Measurements from ENCODE around the gene INPP5D.
"Not testable (repeated sequence)": the region's sequence is repeated elsewhere in the genome, so short reads cannot be mapped to it uniquely, and the experiment has no call there.

Gene INPP5D

DNA sequence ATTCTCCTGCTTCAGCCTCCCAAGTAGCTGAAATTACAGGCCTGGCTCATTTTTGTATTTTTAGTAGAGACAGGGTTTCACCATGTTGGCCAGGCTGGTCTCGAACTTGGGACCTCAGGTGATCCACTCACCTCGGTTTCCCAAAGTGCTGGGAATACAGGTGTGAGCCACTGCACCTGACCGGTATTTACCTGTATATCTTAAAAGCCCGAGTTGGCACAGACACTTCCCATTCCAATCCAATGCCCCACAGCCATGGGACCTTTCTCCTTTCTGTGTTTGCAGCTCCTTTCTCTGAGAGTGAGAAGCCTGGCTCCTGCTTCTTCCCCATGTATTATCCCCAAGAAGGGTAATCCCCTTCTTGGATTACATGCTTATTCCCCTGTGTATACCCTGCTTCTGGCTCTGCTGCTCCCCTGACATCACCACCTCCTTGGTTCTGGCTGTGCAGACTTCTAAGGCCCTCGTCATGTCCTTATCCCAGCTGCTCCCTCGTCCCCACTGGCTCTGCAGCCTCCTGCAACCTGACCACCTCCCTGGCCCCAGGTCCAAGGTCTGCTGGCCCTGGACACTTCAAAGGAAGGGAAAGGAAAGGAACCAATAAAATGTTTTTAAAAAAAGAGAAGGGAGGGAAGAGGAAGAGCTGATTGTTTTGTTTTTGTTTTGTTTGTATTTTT is 52.8 kb downstream of the INPP5D start:
- in situ Hi-C loops (cut with MboI; ENCODE audit: low sequenced_read_pairs): no loop called here

DNA sequence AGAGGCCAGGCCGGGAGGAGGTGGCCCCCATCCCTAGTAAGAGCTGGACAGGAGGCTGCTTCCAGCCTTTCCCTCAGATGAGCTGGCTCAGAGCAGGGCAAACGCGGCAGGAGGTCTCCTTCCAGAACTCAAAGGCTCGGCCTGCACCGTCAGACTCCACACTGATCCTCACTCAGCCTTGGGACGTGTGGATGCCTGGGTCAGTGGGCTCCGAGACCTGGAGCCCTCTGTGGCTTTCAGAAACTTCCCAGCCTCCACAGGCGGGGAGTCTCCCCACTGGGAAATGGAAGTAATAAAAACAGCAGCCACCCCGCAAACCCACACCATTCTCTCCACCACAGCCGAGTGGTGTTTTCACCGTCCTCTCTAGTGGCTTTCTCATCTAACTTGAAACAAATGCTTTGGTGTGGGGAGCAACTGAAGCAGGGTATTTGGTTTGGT is 54.3 kb downstream of the INPP5D start:
- in situ Hi-C loops (cut with MboI; ENCODE audit: low sequenced_read_pairs): no loop called here

DNA sequence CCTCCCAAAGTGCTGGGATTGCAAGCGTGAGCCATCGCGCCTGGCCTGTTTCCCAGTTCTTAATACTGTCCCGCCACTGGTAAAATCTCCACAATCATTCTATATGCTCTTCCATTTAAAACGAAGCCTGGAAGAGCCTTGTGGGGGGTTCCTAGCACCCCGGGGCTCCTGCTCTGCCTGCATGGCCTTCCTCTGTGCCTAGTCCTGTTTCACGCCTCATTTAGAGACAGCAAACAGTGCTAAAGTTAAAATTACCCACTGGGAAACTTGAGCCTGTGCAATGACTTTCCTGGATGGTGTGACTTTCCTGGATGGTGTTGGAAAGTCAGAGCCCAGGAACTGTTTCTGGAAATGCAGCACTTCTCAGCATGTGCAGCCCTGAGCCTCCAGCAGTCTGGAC is 55.0 kb downstream of the INPP5D start:
- in situ Hi-C loops (cut with MboI; ENCODE audit: low sequenced_read_pairs): no loop called here

DNA sequence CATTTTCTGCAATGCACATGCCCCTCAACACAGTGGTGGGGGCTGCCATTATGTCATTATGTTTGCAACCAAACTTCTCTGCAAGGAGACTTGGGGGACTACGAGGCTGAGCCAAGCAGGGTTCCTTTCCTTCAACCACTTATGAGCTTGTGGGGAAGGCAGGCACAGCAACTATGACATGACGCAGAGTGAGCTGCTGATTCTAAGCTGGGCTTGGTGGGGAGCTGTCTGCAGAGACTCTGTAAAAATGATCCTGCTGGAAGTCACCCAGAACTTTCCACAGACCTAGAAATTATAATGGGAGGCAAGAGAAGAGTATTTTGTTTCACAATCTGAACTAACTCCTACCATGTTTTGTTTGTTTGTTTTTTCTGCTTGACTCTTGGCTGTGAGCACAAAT is 55.6 kb downstream of the INPP5D start:
- in situ Hi-C loops (cut with MboI; ENCODE audit: low sequenced_read_pairs): no loop called here

DNA sequence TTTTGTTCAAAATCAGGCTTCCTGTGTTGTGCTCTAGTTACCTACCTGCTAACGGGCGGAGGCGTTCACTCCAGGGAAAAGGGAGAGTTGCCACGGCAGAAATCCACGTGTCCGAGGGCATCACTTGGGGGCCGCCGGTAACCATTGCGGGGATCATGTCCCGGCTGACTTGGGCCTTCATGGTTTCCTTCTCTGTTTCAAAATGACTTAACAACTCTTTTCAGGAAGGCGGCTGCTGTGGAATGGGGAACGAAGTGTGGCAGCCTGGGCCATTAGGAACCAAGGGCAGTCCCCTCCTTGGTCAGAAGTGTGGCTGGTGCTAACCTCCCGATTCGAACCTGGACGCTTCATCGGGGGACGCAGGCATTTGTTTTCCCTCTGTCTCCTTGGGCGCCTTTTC is 56.8 kb downstream of the INPP5D start:
- in situ Hi-C loops (cut with MboI; ENCODE audit: low sequenced_read_pairs): no loop called here

DNA sequence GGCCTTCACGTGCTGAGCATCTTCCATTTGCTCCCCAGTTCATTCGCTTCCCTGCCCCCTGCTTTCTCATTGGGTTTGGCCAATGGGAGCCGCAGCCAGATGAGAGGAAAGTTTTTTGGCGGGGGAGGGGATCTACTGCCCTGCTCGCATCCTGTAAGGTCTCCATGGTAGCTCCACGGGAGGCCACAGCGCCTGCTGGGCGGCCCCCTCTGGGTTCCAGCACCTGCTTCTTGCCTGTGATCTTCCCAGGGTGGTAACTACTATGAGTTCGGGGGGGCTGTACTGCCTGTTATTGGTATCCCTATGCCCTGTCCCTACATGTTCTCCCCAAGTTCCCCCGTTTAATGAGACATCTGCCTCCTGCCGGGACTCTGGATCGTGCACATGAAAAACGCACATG is 57.2 kb downstream of the INPP5D start:
- in situ Hi-C loops (cut with MboI; ENCODE audit: low sequenced_read_pairs): no loop called here

DNA sequence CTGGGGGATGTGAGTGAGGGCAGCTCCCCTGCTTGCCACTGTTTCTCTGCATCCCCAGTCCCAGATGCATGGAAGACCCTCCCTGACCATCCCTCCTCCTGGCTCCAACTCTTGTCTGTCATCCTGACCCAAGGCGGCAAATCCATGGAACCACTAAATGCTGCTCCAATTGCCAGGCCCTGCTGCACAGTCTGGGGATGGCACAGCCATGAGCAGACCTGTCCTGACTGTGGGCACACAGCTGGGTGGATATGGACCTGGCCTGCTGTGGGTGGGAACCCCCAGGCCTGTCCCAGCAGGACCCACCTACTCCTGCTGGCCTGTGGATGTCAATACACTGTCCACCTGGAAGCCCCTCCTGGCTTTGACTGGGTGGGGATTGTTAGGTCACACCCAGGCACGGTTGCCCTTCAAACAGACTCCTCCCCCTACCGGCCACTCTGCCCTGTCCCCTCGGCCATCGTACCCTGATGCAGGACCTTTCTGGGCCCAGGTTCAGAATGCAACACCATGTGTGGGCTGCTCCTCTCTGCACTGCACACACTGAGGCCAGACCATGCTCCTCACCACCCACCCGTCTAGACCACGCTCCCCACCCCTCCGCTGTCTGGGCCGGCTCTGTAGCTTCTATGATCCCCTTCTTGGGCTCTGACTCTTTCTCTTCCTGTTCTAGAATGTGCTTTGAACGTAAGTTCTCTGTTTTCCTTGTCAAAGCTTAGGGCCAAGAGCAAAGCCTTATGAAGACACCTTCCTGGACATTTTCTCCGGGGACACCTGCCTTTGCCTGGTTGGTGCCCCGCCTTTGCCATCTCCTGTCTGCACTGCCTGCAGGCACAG is 57.9 kb downstream of the INPP5D start:
- in situ Hi-C loops (cut with MboI; ENCODE audit: low sequenced_read_pairs): no loop called here

DNA sequence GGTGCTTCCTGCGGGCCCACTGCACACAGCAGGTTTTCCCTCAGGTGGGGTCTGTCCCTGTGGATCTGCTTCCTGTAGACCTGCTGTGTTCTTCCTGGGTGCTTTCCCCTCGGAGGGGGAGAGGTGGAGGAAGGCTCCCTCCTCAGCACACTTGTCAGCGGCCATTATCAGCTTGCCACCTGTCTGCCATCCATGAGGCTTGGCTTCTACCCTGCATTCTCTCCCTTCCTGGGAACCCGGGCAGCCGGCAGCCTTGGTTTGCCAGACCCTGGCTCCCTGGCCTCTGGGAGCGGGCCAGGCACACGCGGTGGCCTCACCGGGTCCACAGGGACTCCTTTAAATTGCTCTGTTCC is 58.5 kb downstream of the INPP5D start:
- in situ Hi-C loops (cut with MboI; ENCODE audit: low sequenced_read_pairs): no loop called here

DNA sequence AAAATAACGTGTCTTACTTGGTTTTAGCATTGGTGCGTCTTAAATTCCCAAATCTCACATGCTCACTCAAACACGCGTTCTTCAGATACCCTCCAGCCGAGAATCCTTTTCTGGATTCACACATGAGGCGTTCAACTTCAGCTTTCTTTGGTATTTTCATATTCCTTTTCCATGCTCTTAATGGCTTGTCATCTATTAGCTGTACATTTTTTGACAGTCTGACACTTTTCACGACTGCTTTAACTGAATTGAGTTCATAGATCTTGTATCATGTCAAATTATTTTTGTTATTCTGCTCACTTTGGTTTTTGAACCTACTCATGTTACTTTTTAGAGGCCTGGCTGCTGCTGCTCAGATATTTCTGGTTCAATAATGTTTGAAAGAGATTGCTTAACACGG is 59.0 kb downstream of the INPP5D start:
- in situ Hi-C loops (cut with MboI; ENCODE audit: low sequenced_read_pairs): no loop called here

DNA sequence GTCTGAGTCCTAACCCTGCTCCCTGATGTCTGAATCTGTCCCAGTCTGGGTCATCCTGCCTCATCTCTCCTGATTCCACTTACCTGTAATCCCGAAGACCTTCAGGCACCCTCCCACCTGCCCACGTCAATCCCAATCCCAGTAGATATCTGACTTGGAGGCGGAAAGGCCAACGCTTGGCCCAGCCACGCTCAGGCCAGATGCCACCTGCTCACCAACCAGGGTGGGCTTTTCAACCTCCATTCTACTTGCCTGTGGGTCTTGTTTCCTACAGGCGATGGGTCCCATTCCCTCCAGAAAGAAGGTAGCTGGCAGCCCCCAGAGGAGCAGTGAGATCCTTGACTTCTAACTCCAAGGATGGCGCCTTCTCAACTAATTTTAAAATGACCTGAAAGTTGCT is 59.7 kb downstream of the INPP5D start:
- in situ Hi-C loops (cut with MboI; ENCODE audit: low sequenced_read_pairs): no loop called here

DNA sequence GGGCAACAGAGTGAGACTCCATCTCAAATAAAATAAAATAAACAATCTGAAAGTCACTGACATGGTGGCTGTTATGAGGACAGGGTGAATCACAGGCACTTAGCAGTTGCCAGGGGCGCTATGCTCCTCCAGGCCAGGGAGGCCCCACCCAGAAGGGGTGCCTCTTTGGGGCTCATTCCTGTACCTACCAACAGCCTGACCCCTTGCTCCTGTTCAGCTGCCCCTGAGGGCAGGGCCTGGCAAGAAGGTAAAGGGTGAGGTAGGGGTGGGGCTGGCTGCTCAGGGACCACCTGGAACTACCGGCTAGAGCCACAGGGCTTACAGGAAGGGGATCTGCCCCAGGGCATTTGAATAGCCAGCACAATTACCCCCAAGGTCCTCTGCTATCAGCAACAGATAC is 60.3 kb downstream of the INPP5D start:
- in situ Hi-C loops (cut with MboI; ENCODE audit: low sequenced_read_pairs): no loop called here

DNA sequence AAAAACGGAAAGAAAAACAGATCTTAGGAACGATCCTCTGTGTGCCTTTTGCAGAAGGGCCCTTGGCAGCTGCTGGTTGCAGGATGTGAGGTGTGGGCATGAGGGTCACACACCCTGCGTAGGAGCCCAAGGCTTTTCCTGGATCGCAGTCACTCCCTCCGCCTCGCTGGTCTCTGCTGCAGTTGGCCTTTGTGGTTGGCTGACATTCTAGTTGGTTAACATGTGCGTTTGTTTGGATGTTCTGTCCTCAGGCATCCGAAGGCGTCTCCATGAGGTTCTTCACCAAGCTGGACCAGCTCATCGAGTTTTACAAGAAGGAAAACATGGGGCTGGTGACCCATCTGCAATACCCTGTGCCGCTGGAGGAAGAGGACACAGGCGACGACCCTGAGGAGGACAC is 61.7 kb downstream of the INPP5D start:
- in situ Hi-C loops (cut with MboI; ENCODE audit: low sequenced_read_pairs): no loop called here

DNA sequence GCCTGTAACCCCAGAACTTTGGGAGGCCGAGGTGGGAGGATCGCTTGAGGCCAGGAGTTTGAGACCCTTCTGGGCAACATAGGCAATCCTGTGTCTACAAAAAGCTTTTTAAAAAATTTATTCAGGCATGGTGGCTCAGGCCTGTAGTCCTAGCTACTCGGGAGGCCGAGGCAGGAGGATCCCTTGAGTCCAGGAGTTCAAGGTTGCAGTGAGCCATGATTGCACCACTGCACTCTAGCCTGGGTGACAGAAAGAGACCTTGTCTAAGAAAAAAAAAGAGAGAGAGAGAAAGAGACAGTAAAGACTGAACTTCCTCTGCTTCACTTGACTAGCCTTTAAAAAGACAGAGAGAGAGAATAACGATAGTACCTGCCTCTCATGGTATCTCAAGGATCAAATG is 62.4 kb downstream of the INPP5D start:
- in situ Hi-C loops (cut with MboI; ENCODE audit: low sequenced_read_pairs): no loop called here

DNA sequence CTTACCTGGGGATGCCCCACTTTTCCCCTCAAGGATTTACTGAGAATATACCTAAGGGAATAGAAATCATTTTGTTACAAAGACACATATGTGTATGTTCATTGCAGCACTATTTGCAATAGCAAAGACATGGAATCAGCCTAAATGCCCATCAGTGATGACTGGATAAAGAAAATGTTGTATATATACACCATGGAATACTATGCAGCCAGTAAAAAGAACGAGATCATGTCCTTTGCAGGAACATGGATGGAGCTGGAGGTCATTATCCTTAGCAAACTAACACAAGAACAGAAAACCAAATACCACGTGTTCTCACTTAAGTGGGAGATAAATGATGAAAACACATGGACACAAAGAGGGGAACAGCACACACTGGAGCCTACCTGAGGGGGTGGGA is 63.4 kb downstream of the INPP5D start:
- in situ Hi-C loops (cut with MboI; ENCODE audit: low sequenced_read_pairs): not testable (repeated sequence)

DNA sequence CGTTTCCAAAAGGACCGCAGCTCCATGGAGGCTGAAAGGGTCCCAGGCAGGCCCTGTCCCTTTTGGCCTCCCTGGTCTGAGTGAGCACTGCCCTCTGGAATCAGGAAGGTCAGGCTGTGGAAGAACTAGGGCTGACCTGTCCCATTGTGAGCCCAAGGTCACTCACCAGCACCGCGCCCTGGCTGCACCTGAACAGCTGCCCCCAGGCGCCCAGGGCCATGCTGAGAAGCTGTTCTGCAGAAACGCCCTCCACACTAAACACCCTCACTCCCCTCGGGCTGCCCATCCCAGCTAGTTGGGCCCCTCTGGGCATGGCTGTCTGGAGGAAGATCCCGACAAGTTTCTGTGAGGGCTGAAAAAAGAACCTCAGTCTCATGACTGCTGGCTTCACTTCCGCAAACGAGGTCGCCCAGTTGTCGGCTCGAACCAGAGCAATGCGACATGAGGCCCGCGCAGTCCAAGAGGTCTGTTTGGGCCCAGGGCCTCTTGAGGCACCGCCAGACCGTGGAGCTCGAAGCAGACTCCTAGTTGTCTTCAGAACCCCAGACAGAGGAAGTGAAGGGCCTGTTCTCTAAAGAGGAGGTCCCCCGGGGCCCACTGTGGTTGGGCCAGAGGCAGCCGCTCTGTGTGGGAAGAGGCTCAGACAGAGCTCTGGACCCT is 64.4 kb downstream of the INPP5D start:
- in situ Hi-C loops (cut with MboI; ENCODE audit: low sequenced_read_pairs): no loop called here

DNA sequence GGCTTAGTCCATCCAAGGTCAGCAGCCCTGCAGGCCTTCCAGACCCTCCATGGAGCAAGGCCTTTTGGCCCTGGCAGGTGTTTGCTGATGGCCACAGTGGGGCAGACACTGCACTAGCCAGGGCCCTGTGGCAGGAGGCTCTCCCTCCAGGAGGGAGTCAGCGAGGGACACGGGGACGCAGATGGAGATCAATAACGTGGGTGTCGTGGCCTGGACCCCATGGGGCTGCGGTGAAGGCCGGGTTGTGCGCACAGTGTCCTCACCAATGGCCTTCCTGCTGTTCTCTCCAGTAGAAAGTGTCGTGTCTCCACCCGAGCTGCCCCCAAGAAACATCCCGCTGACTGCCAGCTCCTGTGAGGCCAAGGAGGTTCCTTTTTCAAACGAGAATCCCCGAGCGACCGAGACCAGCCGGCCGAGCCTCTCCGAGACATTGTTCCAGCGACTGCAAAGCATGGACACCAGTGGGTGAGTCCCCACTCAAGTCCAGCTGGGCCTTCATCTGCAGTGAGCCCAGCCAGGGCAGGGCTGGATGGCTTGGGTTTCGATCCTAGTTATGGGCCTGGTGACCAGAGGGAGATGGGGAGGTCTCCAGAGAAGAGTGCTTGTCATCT is 65.4 kb downstream of the INPP5D start:
- in situ Hi-C loops (cut with MboI; ENCODE audit: low sequenced_read_pairs): no loop called here

DNA sequence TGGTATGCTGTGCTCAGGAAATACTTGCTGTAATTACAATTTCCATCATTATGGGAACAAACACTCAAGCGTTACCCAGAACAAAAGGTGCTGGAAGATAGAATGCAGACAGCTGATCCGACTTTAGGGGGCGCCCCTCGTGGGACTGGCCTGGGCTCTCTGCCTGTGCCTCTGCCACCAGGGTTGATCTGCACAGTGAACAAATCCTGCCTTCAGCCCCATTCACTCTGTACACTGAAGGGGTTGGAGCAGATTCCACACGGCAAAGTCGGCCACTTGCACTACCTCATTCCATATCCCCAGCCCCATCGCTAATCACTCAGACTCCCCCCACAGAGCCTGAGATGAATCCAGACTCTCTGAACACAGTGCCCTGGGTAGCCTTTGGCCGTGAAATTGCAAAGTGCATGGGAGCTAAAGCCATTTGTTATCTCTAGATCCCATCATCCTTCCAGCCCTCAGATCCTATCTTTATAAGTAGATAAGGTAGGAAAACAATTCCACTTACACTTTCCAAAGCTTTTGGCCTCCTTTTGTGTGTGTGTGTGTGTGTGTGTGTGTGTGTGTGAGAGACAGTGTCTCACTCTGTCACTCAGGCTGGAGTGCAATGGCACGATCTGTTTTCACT is 69.3 kb downstream of the INPP5D start:
- in situ Hi-C loops (cut with MboI; ENCODE audit: low sequenced_read_pairs): no loop called here

DNA sequence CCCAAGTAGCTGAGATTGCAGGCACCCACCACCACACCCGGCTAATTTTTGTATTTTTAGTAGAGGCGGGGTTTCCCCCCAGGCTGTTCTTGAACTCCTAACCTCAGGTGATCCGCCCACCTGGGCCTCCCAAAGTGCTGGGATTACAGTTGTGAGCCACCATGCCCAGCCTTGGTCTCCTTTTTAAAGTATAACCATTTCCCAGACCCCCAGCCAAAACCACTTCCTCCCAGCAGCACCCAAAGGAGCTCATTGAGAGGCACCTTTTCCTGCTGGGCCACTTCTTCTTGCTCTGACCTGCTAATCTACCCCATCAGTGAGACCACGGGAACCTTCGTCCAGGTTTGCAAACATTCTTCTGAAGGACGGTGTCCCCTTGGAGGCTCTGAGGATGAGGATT is 69.9 kb downstream of the INPP5D start:
- in situ Hi-C loops (cut with MboI; ENCODE audit: low sequenced_read_pairs): no loop called here

DNA sequence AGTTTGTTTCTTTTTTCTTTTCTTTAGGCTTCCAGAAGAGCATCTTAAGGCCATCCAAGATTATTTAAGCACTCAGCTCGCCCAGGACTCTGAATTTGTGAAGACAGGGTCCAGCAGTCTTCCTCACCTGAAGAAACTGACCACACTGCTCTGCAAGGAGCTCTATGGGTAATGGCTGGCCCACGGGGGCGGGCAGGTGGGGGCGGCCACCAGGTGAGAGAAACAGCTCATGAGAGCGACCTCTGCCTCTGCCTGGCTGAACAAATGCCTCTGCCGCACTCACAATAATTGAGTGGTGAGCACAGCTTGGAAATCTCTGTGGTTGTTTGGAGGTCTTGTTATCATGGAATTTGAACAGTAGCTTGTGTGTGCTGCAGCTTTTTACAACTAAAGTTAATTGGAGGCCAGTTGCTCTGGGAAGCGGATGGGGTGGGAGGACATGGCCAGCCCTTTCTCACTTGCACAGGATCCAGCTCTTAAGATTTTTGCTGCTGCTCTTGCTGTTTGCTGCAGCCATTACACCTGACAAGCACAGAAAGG is 70.4 kb downstream of the INPP5D start:
- in situ Hi-C loops (cut with MboI; ENCODE audit: low sequenced_read_pairs): no loop called here

DNA sequence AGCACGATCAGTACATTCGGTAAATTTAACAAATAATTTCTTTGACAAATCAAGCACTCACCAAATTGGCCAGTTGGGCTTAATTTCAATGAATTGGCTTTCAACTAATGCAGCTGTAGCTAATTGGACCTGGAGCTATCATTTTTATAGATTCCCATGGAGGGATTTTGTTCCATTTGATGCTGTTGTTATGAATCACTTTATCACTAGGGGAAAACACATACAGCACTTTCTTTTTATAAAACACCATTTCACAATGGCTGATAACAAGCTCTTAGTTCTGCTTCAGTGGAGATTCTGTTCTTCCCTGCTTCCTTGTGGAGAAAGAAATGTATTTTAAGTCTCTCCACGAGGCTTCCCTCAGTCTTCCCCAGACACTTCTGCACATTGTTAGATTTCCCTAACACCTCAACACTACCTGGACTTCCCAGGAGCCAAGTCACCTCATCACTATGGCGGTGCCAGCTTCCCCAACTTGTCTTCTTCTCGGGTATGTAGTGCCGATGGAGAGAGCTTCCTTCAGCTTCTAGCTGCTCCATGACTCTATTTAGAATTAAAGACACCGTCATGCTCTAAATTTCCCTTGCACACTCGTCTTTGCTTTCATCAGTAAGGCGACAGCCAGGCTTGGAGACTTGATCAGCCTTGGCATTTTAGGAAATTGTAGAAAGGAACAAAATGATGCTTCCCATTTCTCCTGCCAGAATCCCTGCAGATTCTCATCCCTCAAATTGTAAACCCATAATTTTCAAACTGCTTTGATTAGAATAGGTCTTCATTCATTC is 72.0 kb downstream of the INPP5D start:
- in situ Hi-C loops (cut with MboI; ENCODE audit: low sequenced_read_pairs): no loop called here
